Jurkat, Clone E6-1 (cell line): ENCODE results near the gene PDCL3. TPM values are rescaled to one million over a fixed set of nuclear protein-coding genes. Genes with fewer than 3 reads are reported as not detected.

Experiments
- DNase-seq: peaks from one replicate; pipeline ENCODE4 v3.0.0-alpha.2; 2011; ENCODE audit warnings: low read depth, low spot score
- H3K4me3 ChIP-seq: 2 replicates; pipeline ENCODE4 v1.5.1; 2011; ENCODE audit warnings: mild to moderate bottlenecking, low read length, control low read depth, moderate library complexity
- polyA plus RNA-seq: library from polyadenylated mRNA; unstranded; fragments of >200 nt; gene quantifications from one replicate; pipeline ENCODE4 v1.2.1, GENCODE V29; 2012; ENCODE audit warnings: missing spikeins; ENCODE audit not compliant: insufficient read length, insufficient read depth

The PDCL3 gene
- polyA plus RNA-seq: 73.2 TPM

GRCh38 chr2:100562613-100563406 is at the start of gene PDCL3:
TSS of gene PDCL3 (plus strand) at chr2:100562993. CDS start at chr2:100563068, 75 bp downstream.
- peak within 1 kb of the TSS; percentile 90 for H3K4me3 ChIP-seq
- DNase-seq: peak; percentile 94

DNA sequence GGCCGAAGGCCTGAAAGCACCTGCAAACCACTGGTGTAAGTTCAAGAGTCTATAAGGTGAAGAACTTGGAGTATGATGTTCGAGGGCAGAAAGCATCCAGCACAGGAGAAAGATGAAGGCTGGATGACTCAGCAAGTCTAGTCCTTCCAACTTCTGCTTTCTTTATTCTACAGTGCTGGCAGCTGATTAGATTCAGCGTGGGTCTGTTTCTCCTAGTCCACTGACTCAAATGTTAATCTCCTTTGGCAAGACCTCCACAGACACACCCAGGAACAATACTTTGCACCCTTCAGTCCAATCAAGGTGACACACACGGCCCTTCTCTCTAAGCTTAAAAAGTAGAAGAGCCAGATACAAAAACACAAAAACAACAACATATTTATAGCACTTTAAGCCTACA is 49.1 kb upstream of the PDCL3 start:
- H3K4me3 ChIP-seq: no peak overlapping the region
- DNase-seq: no peak

- H3K4me3 ChIP-seq: no peak overlapping the region
Observed at GRCh38 chr2:100517556-100517955, 45.2 kb upstream of the PDCL3 start.

GRCh38 chr2:100518801-100519200 is 44.0 kb upstream of the PDCL3 start:
- no peak overlapping the region for H3K4me3 ChIP-seq
- no peak for DNase-seq

More at GRCh38 chr2:100517556-100517955, 45.2 kb upstream of the PDCL3 start:
- DNase-seq: no peak

- no peak for DNase-seq
Observed at GRCh38 chr2:100520224-100520623, 42.6 kb upstream of the PDCL3 start.

DNA sequence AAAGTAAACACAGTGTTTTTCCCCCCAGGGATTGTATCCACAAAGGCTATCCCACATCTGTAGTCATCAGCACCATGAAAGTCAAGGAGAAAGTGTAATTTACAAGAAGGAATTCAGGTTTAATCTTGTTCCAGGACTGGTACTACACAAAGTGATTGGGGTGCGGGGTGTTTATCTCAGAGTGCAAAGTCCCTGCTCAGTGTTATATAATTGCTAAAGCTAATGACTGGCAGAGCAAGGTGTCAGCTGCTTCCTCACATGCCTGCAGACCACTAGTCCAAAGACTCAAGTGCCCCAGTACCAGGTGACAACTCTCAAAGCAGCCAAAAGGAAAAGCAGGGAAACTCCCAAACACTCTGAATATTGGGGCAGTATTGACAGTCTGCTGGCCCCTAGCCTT is 40.4 kb upstream of the PDCL3 start:
- no peak overlapping the region for H3K4me3 ChIP-seq
- DNase-seq: no peak

More at GRCh38 chr2:100520224-100520623, 42.6 kb upstream of the PDCL3 start:
- no peak overlapping the region for H3K4me3 ChIP-seq

- DNase-seq: no peak
- no peak overlapping the region for H3K4me3 ChIP-seq
Observed at GRCh38 chr2:100524331-100524730, 38.5 kb upstream of the PDCL3 start.

DNA sequence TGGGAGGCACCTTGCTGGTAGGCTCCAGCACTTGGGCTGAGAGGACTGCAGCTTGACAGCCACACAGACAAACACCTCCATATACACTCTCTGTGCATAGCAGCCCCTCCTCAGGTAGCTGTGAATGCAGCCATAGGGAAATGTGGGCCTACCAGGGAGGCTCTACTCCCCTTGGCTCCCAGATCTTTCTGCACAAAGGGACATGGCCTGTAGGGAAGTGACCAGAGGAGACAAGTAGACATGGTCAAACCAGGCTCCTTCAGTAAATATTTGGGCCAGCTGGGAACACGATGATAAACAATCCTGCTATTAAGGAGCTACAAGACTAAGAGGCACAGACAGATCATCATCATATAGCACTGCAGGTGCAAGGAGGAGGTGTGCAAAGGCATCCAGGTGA is 35.9 kb upstream of the PDCL3 start:
- DNase-seq: no peak
- H3K4me3 ChIP-seq: no peak overlapping the region

DNA sequence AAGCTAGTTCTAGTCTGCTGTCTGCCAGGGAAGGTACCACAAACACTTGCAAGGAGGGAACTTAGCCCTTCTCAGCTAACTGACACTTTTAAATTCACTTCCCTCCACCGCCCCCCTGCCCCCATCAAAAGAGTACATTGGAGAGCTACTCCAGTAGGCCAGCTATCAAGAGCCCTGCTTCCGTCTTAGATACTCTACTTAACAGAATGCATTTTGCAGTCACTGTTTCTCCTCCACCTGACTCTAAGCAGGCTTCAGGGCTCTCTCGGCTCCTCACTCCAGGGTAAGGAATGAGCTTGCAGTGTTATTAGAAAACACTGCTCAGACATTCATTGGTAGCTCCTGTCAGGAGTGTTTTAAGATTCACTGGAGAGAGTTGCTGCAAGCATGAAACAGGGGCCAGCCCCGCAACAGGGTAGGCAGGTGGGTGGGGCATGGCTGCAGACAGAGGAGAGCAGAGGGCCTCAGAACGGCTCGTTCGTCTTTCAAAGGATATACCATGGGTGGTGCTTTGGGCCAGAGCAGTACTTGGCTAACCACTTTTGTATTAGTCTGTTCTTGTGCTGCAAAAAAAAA is 35.3 kb upstream of the PDCL3 start:
- H3K4me3 ChIP-seq: no peak overlapping the region
- no peak for DNase-seq

DNA sequence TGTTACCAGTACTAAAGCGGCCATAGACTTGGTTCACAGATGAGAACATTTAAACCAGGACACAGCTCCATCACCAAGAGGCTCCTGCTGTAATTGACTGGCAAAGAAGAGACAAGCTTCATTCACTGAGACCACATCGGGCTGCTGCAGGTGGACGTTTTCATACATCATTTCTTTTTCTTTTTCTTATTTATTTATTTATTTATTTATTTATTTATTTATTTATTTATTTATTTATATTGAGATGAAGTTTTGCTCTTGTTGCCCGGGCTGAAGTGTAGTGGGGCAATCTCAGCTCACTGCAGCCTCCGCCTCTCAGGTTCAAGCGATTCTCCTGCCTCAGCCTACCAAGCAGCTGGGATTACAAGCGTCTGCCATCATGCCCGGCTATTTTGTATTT is 33.6 kb upstream of the PDCL3 start:
- DNase-seq: no peak
- no peak overlapping the region for H3K4me3 ChIP-seq

- no peak overlapping the region for H3K4me3 ChIP-seq
- DNase-seq: no peak
Observed at GRCh38 chr2:100529900-100530299, 32.9 kb upstream of the PDCL3 start.

DNA sequence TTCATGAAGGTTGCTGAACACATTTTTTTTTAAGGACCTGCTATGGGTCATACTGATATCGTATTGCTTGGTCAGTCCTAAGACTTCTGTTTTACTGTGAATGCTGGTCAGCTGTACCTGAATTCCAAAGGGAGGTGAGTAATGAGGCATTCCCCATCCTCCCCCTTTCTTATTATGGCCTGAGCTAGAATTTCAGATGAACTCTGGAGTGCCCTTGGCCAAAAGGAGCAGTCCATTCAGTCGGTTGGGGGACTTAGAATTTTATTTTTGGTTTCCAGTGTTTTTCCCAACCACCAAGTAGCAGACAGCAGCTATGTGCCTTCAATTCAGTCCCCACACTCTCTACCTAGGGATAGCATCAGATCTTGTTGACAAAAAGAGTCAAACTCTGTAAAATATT is 26.9 kb upstream of the PDCL3 start:
- H3K4me3 ChIP-seq: no peak overlapping the region
- DNase-seq: no peak

- DNase-seq: no peak
- no peak overlapping the region for H3K4me3 ChIP-seq
Observed at GRCh38 chr2:100537918-100538317, 24.9 kb upstream of the PDCL3 start.

DNA sequence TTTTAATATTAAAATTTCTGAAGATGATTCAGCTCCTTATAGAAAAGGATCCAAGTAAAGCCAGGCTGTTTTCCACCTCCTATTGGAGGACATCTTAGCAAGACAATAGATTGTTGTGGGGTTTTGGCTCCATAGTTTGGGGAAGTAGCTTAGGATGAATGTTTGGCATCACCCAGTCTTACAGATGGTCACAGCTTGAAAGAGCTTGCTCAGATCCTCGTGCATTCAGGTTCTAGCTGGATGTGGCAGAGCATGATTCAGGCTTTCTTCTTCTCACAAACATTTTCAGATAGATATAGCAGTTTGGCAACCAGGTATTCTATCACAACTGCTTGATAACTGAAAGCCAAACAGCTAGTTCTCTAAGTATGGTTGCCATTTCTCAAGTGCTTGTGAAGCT is 23.6 kb upstream of the PDCL3 start:
- H3K4me3 ChIP-seq: no peak overlapping the region
- no peak for DNase-seq

- DNase-seq: no peak
- no peak overlapping the region for H3K4me3 ChIP-seq
Observed at GRCh38 chr2:100541404-100541803, 21.4 kb upstream of the PDCL3 start.

DNA sequence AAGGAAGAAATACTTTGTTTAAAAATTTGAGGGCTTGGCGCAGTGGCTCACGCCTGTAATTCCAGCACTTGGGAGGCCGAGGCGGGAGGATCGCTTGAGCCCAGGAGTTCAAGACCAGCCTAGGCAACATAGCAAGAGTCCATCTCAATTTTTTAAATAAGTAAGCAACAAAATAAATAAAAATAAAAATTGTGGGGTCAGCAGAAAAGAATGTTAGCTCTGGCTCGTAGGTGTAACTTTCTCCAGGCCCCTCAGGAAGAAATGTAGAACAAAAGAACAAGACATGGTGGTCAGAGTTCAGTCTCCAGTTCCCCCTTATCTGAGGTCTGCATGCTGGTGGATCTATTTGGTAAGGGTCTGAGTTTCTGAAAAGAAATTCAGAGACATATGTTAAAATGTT is 20.4 kb upstream of the PDCL3 start:
- no peak overlapping the region for H3K4me3 ChIP-seq
- no peak for DNase-seq

DNA sequence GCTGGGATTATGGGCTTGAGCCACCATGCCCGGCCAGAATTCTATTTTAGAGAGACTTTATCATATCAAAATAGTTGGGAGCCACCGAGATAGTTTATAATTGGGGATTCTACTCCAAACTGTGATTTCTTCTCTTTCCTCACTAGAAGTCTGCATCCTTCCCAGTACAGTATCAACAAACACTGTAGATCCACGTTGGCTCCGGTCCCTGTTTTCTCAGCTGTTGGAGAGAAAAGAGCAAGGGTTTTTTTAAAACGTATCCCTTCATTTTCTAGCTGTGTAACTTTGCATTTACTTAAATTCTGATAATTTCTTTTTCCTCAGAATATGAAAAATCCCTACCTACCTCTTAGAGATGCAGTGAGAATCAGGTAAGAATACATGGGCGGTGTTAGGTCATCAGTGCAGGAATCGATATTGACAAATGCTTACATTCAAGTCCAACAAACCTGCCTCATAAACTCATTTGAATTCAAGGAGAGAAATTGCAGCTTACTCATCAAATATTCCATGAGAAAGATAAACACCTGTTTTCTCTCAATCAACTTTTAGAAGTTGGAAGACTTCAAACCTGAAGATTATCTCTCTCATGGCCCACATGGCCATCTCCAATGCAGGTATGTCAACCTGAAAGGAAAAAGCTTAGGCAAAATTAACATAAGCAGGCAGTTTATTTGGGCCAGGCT is 17.7 kb upstream of the PDCL3 start:
- H3K4me3 ChIP-seq: no peak overlapping the region
- DNase-seq: no peak

DNA sequence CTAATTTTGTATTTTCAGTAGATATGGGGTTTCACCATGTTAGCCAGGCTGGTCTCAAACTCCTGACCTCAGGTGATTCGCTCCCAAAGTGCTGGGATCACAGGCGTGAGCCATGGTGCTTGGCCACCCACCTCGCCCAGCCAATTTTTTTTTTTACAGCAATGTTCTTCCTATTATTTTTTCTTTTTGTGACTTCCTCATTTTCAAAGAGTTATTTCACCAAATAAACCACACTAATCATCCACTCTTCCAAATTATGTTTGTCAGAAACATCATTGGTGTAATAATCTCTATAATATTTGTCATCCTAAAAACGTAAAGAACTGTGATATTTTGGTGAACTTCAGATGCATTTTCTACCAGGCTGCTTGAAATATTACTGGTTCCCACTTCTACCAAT is 16.3 kb upstream of the PDCL3 start:
- H3K4me3 ChIP-seq: no peak overlapping the region
- no peak for DNase-seq

DNA sequence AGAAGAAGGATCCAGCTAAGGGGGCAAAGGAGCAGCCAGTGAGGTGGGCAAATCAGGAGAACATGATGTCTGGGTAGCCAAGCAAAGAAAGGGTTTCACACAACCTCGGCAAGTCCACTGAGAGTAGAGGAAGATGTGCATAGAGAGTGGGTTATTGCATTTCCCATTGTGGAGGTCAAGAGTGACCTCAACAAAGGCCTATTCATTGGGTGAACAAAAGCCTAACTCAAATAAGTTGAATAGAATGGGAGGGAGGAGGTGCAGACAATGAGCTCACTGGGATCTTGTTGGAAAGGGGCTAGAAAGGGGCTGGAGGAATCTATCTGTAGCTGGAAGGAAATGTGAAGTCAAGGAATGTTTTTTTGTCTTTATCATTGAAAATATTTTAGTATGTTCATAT is 14.0 kb upstream of the PDCL3 start:
- DNase-seq: no peak

DNA sequence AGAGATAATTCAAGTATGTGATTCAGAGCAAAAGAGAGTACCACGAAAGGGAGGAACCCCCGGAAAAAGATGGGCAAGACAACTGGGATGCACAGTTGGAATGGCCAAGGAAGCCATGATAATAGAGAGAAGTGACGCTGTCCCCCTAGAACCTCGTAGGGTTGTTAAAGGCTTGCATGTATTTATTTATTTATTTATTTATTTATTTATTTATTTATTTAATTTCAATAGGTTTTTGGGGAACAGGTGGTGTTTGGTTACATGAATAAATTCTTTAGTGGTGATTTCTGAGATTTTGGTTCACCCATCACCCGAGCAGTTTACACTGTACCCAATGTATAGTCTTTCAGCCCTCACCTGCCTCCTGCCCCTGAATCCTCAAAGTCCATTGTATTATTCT is 11.5 kb upstream of the PDCL3 start:
- DNase-seq: no peak

More for the DNA sequence above, 14.0 kb upstream of the PDCL3 start:
- H3K4me3 ChIP-seq: no peak overlapping the region

More for the DNA sequence above, 11.5 kb upstream of the PDCL3 start:
- H3K4me3 ChIP-seq: no peak overlapping the region
